Tibial nerve (tissue), 4 donors: ENCODE results near the gene TMEM245. TPM values are rescaled to one million over a fixed set of nuclear protein-coding genes. Genes with fewer than 3 reads are reported as not detected.
"Not testable (repeated sequence)": the region's sequence is repeated elsewhere in the genome, so short reads cannot be mapped to it uniquely, and the experiment has no call there.

Source experiments
- DNase-seq, 2 donors: peaks; one replicate each; pipeline ENCODE4 v3.0.0-alpha.2; 2019; ENCODE audit warnings: low spot score in 2 of 2
- H3K27ac ChIP-seq, 4 donors: fragments of 200-600 bp; sonication (generic) in 3 of 4; one replicate each; pipeline ENCODE4 v1.5.1; 2017 to 2019; ENCODE audit warnings: mild to moderate bottlenecking in 1 of 4
- H3K27me3 ChIP-seq, 2 donors: fragments of 200-600 bp; sonication (generic) in 1 of 2; one replicate each; pipeline versions ENCODE4 v1.5.1 to v1.6.0; 2017 to 2019
- H3K36me3 ChIP-seq, 3 donors: fragments of 200-600 bp; sonication (generic); one replicate each; pipeline ENCODE4 v1.5.1; 2018 to 2019
- H3K4me1 ChIP-seq, 4 donors: fragments of 200-600 bp; sonication (generic) in 3 of 4; one replicate each; pipeline ENCODE4 v1.5.1; 2017 to 2019
- H3K4me3 ChIP-seq, 4 donors: fragments of 200-600 bp; sonication (generic) in 3 of 4; one replicate each; pipeline ENCODE4 v1.5.1; 2017 to 2019; ENCODE audit warnings: mild to moderate bottlenecking in 1 of 4, moderate library complexity in 1 of 4
- H3K9me3 ChIP-seq, 4 donors: fragments of 200-600 bp; sonication (generic) in 3 of 4; one replicate each; pipeline ENCODE4 v1.5.1; 2017 to 2019
- EP300 ChIP-seq, 2 donors: sonication (generic); formaldehyde crosslinking; IDR thresholded peaks; one replicate each; pipeline ENCODE4 v1.6.1; 2017; ENCODE audit warnings: antibody characterized with exemption in 2 of 2, mild to moderate bottlenecking in 1 of 2
- POLR2A ChIP-seq, 2 donors: fragments of 450-650 bp; IDR thresholded peaks; one replicate each; pipeline ENCODE4 v1.6.1; 2017; ENCODE audit warnings: antibody characterized with exemption in 2 of 2, mild to moderate bottlenecking in 2 of 2, moderate library complexity in 2 of 2
- WGBS, 2 donors: methylation state at CpG; one replicate each; pipeline ENCODE4 v1.1.5; 2018; 5-methylcytosine and 5-hydroxymethylcytosine counted together
- total RNA-seq, 4 donors: library from RNA; depleted of rRNA; stranded (reverse); fragments of >200 nt; gene quantifications; one replicate each; pipeline ENCODE4 v1.1.0, GENCODE V29; 2016
- TF ChIP-seq, protein P1 (sequence below), 5 experiments: fragments of 200-600 bp in 3 of 5; fragments of 450-650 bp in 2 of 5; sonication (generic) in 3 of 5; IDR thresholded peaks; one replicate each; pipeline ENCODE4 v1.5.1; 2016 to 2019; ENCODE audit warnings: antibody characterized with exemption in 5 of 5, mild to moderate bottlenecking in 3 of 5, moderate library complexity in 2 of 5

Gene TMEM245
- total RNA-seq, 4 donors from 2014 or later: 51.6 to 100 (median 89.5) TPM

DNA sequence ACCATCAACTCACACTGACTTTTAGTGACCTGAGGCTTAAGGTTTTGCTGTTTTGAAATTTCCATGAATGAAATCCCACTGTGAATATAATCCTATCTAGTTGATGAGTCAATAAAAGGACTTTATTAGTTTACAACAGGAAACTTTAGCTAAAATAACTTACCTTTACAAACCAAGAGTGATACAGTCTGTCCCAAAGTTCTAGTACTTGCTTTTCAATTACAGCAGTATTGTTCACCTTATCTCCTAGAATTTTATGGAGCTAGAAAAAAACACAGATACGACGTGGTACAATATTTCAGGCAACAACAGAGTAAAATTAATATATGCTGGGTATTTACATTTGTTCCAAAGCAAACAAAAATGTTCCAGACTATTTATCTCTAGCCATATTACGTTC, 59.6 kb downstream of the TMEM245 start:
- TF ChIP-seq POLR2A (IDR thresholded peaks at IDR 0.05) (no peak), EP300 (IDR thresholded peaks at IDR 0.05) (no peak)
- TF ChIP-seq, protein P1, sequence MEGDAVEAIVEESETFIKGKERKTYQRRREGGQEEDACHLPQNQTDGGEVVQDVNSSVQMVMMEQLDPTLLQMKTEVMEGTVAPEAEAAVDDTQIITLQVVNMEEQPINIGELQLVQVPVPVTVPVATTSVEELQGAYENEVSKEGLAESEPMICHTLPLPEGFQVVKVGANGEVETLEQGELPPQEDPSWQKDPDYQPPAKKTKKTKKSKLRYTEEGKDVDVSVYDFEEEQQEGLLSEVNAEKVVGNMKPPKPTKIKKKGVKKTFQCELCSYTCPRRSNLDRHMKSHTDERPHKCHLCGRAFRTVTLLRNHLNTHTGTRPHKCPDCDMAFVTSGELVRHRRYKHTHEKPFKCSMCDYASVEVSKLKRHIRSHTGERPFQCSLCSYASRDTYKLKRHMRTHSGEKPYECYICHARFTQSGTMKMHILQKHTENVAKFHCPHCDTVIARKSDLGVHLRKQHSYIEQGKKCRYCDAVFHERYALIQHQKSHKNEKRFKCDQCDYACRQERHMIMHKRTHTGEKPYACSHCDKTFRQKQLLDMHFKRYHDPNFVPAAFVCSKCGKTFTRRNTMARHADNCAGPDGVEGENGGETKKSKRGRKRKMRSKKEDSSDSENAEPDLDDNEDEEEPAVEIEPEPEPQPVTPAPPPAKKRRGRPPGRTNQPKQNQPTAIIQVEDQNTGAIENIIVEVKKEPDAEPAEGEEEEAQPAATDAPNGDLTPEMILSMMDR (IDR thresholded peaks at IDR 0.05): no peak
- H3K4me3 ChIP-seq: no peak overlapping the region
- no peak overlapping the region for H3K27ac ChIP-seq
- no peak for DNase-seq
- H3K27me3 ChIP-seq: no peaks in the 10 kb centered on the region
- 52 to 62% methylated on average over 3 of the region's 3 CpGs for WGBS, 2 donors
- peaks cover 0 to 94% (median 4%) of the 10 kb centered on the region in 3 donors for H3K36me3 ChIP-seq
- H3K4me1 ChIP-seq: peaks cover 0 to 6% (median 0%) of the 10 kb centered on the region in 4 donors
- no peaks in the 10 kb centered on the region for H3K9me3 ChIP-seq

DNA sequence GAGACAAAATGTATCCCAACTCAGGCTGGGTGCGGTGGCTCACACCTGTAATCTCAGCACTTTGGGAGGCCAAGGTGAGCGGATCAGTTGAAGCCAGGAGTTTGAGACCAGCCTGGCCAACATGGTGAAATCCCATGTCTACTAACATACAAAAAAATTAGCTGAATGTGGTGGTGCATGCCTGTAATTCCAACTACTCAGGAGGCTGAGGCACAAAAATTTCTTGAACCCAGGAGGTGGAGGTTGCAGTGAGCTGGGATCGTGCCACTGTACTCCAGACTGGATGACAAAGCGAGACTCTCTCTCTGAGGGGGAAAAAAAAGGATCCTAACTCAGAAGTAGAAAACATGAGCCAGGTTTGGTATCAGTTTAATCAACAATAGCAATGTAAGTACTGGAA, 66.6 kb downstream of the TMEM245 start:
- peaks cover 0 to 27% (median 13%) of the 10 kb centered on the region in 4 donors for H3K4me1 ChIP-seq
- 56 to 67% methylated on average over 4 of the region's 4 CpGs for WGBS, 2 donors
- H3K9me3 ChIP-seq, H3K4me3 ChIP-seq, DNase-seq, H3K27me3 ChIP-seq: not testable (repeated sequence)
- H3K27ac ChIP-seq: peak overlapping the region; percentile 51 to 78 (median 64)
- H3K36me3 ChIP-seq: peaks cover 0 to 79% (median 11%) of the 10 kb centered on the region in 3 donors

DNA sequence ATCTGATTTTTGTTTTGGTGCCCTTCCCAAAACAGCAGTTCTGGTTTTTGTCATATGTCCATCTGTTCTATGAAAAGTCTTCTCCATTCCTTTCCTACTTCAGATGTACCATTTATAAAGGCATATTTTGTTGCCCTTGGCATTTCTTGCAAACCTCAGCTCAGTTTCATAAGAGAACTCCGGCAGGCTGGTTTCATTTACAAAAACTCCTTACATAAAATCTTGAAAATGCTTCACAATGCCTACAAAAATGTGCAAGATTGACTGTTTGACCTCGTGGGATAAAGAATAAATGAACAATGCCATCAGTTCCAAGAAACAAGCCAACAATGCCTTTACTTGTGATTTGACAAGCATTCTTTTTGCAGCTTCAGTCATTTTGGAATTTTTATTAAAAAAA, 67.3 kb downstream of the TMEM245 start:
- Histone ChIP-seq H3K9me3 (no peaks in the 10 kb centered on the region), H3K4me3 (no peak overlapping the region), H3K27ac (peak overlapping the region; percentile 25 to 78 (median 59)), H3K27me3 (no peaks in the 10 kb centered on the region), H3K36me3 (peaks cover 0 to 83% (median 14%) of the 10 kb centered on the region in 3 donors), H3K4me1 (peaks cover 0 to 27% (median 13%) of the 10 kb centered on the region in 4 donors)
- no peak for DNase-seq
- TF ChIP-seq, protein P1 (IDR thresholded peaks at IDR 0.05): no peak
- peak in 1 of 2 donors; percentile 22 for TF ChIP-seq EP300 (IDR thresholded peaks at IDR 0.05)
- no peak for TF ChIP-seq POLR2A (IDR thresholded peaks at IDR 0.05)
- WGBS, 2 donors: 22 to 28% methylated on average over 2 of the region's 2 CpGs

DNA sequence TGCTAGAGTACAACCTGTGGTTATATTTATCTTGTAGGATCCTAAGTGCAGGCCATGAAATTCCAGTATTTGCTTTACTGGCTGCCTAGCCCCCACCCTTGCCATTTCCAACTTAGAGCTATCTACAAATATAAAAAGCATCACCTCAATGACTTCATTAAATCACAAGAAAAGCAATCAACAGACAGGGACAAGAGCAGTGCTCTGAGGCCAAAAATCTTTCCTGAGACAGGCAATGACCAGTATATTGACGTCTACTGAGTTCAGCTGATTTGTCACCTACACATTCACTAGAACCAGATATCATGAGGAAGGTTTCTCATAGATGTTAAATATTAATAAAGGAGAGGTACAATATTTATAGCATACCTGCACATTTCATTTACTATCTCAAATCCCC, 68.0 kb downstream of the TMEM245 start:
- no peaks in the 10 kb centered on the region for H3K27me3 ChIP-seq
- DNase-seq: no peak
- H3K9me3 ChIP-seq: no peaks in the 10 kb centered on the region
- WGBS, 2 donors: 47 to 52% methylated on average over 1 of the region's 1 CpG
- peaks cover 0 to 27% (median 13%) of the 10 kb centered on the region in 4 donors for H3K4me1 ChIP-seq
- H3K36me3 ChIP-seq: peaks cover 0 to 83% (median 14%) of the 10 kb centered on the region in 3 donors
- TF ChIP-seq EP300 (IDR thresholded peaks at IDR 0.05) (no peak), POLR2A (IDR thresholded peaks at IDR 0.05) (no peak)
- H3K4me3 ChIP-seq: no peak overlapping the region
- peak overlapping the region; percentile 25 to 78 (median 59) for H3K27ac ChIP-seq

DNA sequence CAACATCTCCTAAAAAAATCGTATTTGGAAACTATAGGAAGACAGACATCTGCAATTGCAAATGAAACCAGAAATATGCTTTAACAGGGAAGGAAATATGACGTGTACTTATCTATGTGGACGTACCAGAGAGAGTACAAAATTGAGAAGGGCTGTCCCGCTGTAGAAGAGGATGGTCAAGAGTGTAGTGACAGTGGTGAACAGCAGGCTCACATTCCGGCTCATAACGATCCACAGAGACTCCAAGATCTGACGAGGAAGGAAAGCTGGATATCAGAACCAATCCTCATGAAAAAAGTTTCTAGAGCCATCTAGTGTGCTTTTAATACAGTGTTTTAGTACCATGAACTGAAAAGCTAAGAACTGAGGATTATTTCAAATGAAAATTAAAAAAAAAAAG, 69.3 kb downstream of the TMEM245 start:
- WGBS, 2 donors: 45 to 48% methylated on average over 7 of the region's 7 CpGs
- Histone ChIP-seq H3K4me1 (peaks cover 0 to 27% (median 13%) of the 10 kb centered on the region in 4 donors), H3K4me3 (no peak overlapping the region), H3K27ac (peak overlapping the region; percentile 23 to 78 (median 59)), H3K27me3 (no peaks in the 10 kb centered on the region), H3K36me3 (peaks cover 0 to 83% (median 14%) of the 10 kb centered on the region in 3 donors), H3K9me3 (no peaks in the 10 kb centered on the region)
- DNase-seq: no peak
- TF ChIP-seq, protein P1 (IDR thresholded peaks at IDR 0.05): no peak
- no peak for TF ChIP-seq EP300 (IDR thresholded peaks at IDR 0.05)
- no peak for TF ChIP-seq POLR2A (IDR thresholded peaks at IDR 0.05)

DNA sequence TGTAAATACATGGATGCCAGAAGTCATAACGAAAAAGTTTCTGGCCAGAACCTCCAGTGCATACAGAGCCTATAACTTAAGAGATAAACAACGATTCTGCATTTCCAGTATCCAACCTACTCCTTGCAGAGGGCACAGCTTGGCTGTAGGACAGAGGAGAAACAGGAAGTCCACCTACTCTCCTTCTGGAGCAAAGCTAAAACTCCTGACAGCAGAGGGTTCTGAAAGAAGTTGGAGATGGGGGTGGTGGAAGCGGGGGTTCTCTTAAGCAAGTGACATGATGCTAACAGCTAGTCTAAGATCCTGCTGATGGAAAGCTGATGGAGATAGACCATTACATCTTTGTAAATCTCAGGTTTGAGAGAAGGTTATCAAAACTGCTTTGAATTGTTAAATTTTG, 70.9 kb downstream of the TMEM245 start:
- no peak for TF ChIP-seq POLR2A (IDR thresholded peaks at IDR 0.05)
- TF ChIP-seq EP300 (IDR thresholded peaks at IDR 0.05): no peak
- TF ChIP-seq, protein P1 (IDR thresholded peaks at IDR 0.05): no peak
- Histone ChIP-seq H3K4me1 (peaks cover 0 to 25% (median 11%) of the 10 kb centered on the region in 4 donors), H3K27ac (peak overlapping the region in 2 of 4 donors; percentile 70 to 78), H3K4me3 (no peak overlapping the region), H3K36me3 (peaks cover 0 to 83% (median 14%) of the 10 kb centered on the region in 3 donors), H3K27me3 (no peaks in the 10 kb centered on the region), H3K9me3 (no peaks in the 10 kb centered on the region)
- 68 to 77% methylated on average over 3 of the region's 3 CpGs for WGBS, 2 donors
- DNase-seq: no peak
